Mesenchymal stem cell (in vitro differentiated cells and primary cell): ENCODE results near the gene SON.

Source experiments
- DNase-seq: peaks from one replicate; pipeline ENCODE4 v3.0.0-alpha.2; 2013
- H2AFZ ChIP-seq: one replicate; pipeline ENCODE4 v1.6.1; 2013; ENCODE audit warnings: low read depth, mild to moderate bottlenecking, control low read depth, inconsistent platforms, low read length, moderate library complexity
- H2AK5ac ChIP-seq: 2 replicates; pipeline ENCODE4 v1.6.1; 2013; ENCODE audit warnings: low read length, moderate library complexity, mild to moderate bottlenecking, inconsistent platforms; ENCODE audit not compliant: severe bottlenecking
- H2BK120ac ChIP-seq: one replicate; pipeline ENCODE4 v1.6.1; 2013; ENCODE audit warnings: low read depth, mild to moderate bottlenecking, inconsistent platforms, low read length, moderate library complexity
- H2BK12ac ChIP-seq, 2 experiments: one replicate each; pipeline ENCODE4 v1.6.1; 2013; ENCODE audit warnings: inconsistent platforms in 2 of 2, low read length in 2 of 2, mild to moderate bottlenecking in 2 of 2, moderate library complexity in 2 of 2, control low read depth in 1 of 2
- H2BK15ac ChIP-seq: one replicate; pipeline ENCODE4 v1.6.1; 2013; ENCODE audit warnings: mild to moderate bottlenecking, low read depth, inconsistent platforms; ENCODE audit not compliant: poor library complexity, severe bottlenecking
- H2BK5ac ChIP-seq: 2 replicates; pipeline ENCODE4 v1.6.1; 2013; ENCODE audit warnings: low read depth, mild to moderate bottlenecking, low read length, control low read depth, inconsistent platforms; ENCODE audit not compliant: poor library complexity, severe bottlenecking
- H3K14ac ChIP-seq, 2 experiments: one replicate each; pipeline ENCODE4 v1.6.1; 2013; ENCODE audit warnings: inconsistent platforms in 2 of 2, low read length in 2 of 2, control low read depth in 1 of 2, mild to moderate bottlenecking in 1 of 2, moderate library complexity in 1 of 2
- H3K18ac ChIP-seq, 2 experiments: one replicate each; pipeline ENCODE4 v1.6.1; 2013; ENCODE audit warnings: inconsistent platforms in 2 of 2, low read length in 2 of 2, control low read depth in 1 of 2, low read depth in 1 of 2, mild to moderate bottlenecking in 1 of 2
- H3K23ac ChIP-seq, 2 experiments: one replicate each; pipeline ENCODE4 v1.6.1; 2013; ENCODE audit warnings: inconsistent platforms in 2 of 2, low read length in 2 of 2, mild to moderate bottlenecking in 2 of 2, moderate library complexity in 2 of 2, control low read depth in 1 of 2
- H3K27ac ChIP-seq: 2 replicates; pipeline ENCODE4 v1.5.1; 2013; ENCODE audit warnings: mild to moderate bottlenecking, moderate library complexity, low read length, control low read depth, inconsistent platforms; ENCODE audit not compliant: poor library complexity, severe bottlenecking
- H3K27me3 ChIP-seq, 2 experiments: 2 replicates each; pipeline versions ENCODE4 v1.6.1 to v1.7.0; 2013; ENCODE audit warnings: low read length in 2 of 2, mild to moderate bottlenecking in 2 of 2, moderate library complexity in 2 of 2, control low read depth in 1 of 2, inconsistent platforms in 1 of 2; ENCODE audit not compliant: control insufficient read depth in 1 of 2, insufficient read depth in 1 of 2
- H3K36me3 ChIP-seq, 2 experiments: 2 replicates each; pipeline versions ENCODE4 v1.6.1 to v1.7.0; 2013; ENCODE audit warnings: low read length in 2 of 2, control low read depth in 1 of 2, inconsistent platforms in 1 of 2, low read depth in 1 of 2, mild to moderate bottlenecking in 1 of 2; ENCODE audit not compliant: insufficient read depth in 2 of 2, control insufficient read depth in 1 of 2
- H3K4ac ChIP-seq, 2 experiments: one replicate each; pipeline ENCODE4 v1.6.1; 2013; ENCODE audit warnings: inconsistent platforms in 2 of 2, low read length in 2 of 2, mild to moderate bottlenecking in 2 of 2, moderate library complexity in 2 of 2, control low read depth in 1 of 2, low read depth in 1 of 2
- H3K4me1 ChIP-seq: 2 replicates; pipeline ENCODE4 v1.6.1; 2013; ENCODE audit warnings: low read depth, low read length, control low read depth; ENCODE audit not compliant: control insufficient read depth, insufficient read depth
- H3K4me2 ChIP-seq: 2 replicates; pipeline ENCODE4 v1.6.1; 2013; ENCODE audit warnings: low read length, mild to moderate bottlenecking, inconsistent platforms; ENCODE audit not compliant: poor library complexity, severe bottlenecking
- H3K4me3 ChIP-seq, 2 experiments: 2 replicates each; pipeline versions ENCODE4 v1.5.1 to v1.7.0; 2013; ENCODE audit warnings: low read length in 2 of 2, mild to moderate bottlenecking in 2 of 2, control low read depth in 1 of 2, low read depth in 1 of 2; ENCODE audit not compliant: insufficient read depth in 1 of 2
- H3K79me1 ChIP-seq: replicated peaks from 2 replicates; pipeline ENCODE4 v1.6.1; 2013; ENCODE audit warnings: mild to moderate bottlenecking, control low read depth, low read length, inconsistent platforms; ENCODE audit not compliant: poor library complexity, severe bottlenecking
- H3K9ac ChIP-seq: 2 replicates; pipeline ENCODE4 v1.7.0; 2013; ENCODE audit warnings: mild to moderate bottlenecking, low read length, moderate library complexity
- H3K9me3 ChIP-seq: 2 replicates; pipeline ENCODE4 v1.7.0; 2013; ENCODE audit warnings: mild to moderate bottlenecking, low read length; ENCODE audit not compliant: control insufficient read depth
- H4K8ac ChIP-seq: one replicate; pipeline ENCODE4 v1.6.1; 2013; ENCODE audit warnings: inconsistent platforms, mild to moderate bottlenecking, low read length, moderate library complexity
- H4K91ac ChIP-seq: one replicate; pipeline ENCODE4 v1.6.1; 2013; ENCODE audit warnings: mild to moderate bottlenecking, low read length, inconsistent platforms
- WGBS: methylation state at CpG from one replicate; pipeline ENCODE4 v1.1.7; 2013; ENCODE audit warnings: mixed read lengths; 5-methylcytosine and 5-hydroxymethylcytosine counted together

The SON gene

GRCh38 chr21:33522297-33522952 is 20.4 kb upstream of the SON start:
- H2BK15ac ChIP-seq, result no peak overlapping the region
- 100% methylated on average over 1 of the region's 5 CpGs for WGBS

GRCh38 chr21:33522953-33523349 is 19.9 kb upstream of the SON start:
- H3K18ac ChIP-seq, result no peak overlapping the region
- no peak overlapping the region for H2BK120ac ChIP-seq
- no peaks in the 10 kb centered on the region for H3K9me3 ChIP-seq
- no peak for DNase-seq
- no peak overlapping the region for H3K4ac ChIP-seq
- H3K36me3 ChIP-seq, result peaks cover 29 to 77% of the 10 kb centered on the region in 2 experiments
- no peak overlapping the region for H3K23ac ChIP-seq
- H3K4me3 ChIP-seq, result no peak overlapping the region
- no peaks in the 10 kb centered on the region for H3K27me3 ChIP-seq
- no peak overlapping the region for H3K9ac ChIP-seq
- no peak overlapping the region for H2BK12ac ChIP-seq
- no peaks in the 10 kb centered on the region for H3K4me1 ChIP-seq
- H3K27ac ChIP-seq, result no peak overlapping the region
- no peak overlapping the region for H4K91ac ChIP-seq
- H2AK5ac ChIP-seq, result no peak overlapping the region
- no peak overlapping the region for H2BK5ac ChIP-seq
- no peak overlapping the region for H2AFZ ChIP-seq
- H2BK15ac ChIP-seq, result no peak overlapping the region
- H3K14ac ChIP-seq, result no peak overlapping the region
- no peak overlapping the region for H3K4me2 ChIP-seq
- 100% methylated on average over 1 of the region's 1 CpG for WGBS
- no peak overlapping the region for H4K8ac ChIP-seq
- H3K79me1 ChIP-seq, result peaks cover 3% of the 10 kb centered on the region

More at GRCh38 chr21:33522297-33522952, 20.4 kb upstream of the SON start:
- Histone ChIP-seq H3K4me1 (no peaks in the 10 kb centered on the region), H3K4ac (no peak overlapping the region), H3K9ac (no peak overlapping the region), H4K8ac (no peak overlapping the region), H3K4me3 (no peak overlapping the region), H3K14ac (no peak overlapping the region), H2BK120ac (no peak overlapping the region), H3K9me3 (no peaks in the 10 kb centered on the region), H3K18ac (no peak overlapping the region), H3K36me3 (peaks cover 26 to 77% of the 10 kb centered on the region in 2 experiments), H2BK12ac (no peak overlapping the region), H3K23ac (no peak overlapping the region), H2AFZ (no peak overlapping the region), H3K4me2 (no peak overlapping the region), H2BK5ac (no peak overlapping the region), H3K27ac (no peak overlapping the region), H4K91ac (no peak overlapping the region), H2AK5ac (no peak overlapping the region), H3K79me1 (peaks cover 3% of the 10 kb centered on the region), H3K27me3 (no peaks in the 10 kb centered on the region)
- no peak for DNase-seq

GRCh38 chr21:33531007-33531406 is 11.8 kb upstream of the SON start:
- H2AK5ac ChIP-seq, result no peak overlapping the region
- no peak for DNase-seq
- H3K4me3 ChIP-seq, result no peak overlapping the region
- no peak overlapping the region for H3K4me2 ChIP-seq
- no peak overlapping the region for H2BK15ac ChIP-seq
- no peaks in the 10 kb centered on the region for H3K27me3 ChIP-seq
- no peak overlapping the region for H2AFZ ChIP-seq
- peaks cover 21% of the 10 kb centered on the region for H3K79me1 ChIP-seq
- H3K23ac ChIP-seq, result no peak overlapping the region
- H3K4me1 ChIP-seq, result no peaks in the 10 kb centered on the region
- H3K9me3 ChIP-seq, result no peaks in the 10 kb centered on the region
- no peak overlapping the region for H3K4ac ChIP-seq
- H3K14ac ChIP-seq, result no peak overlapping the region
- H3K9ac ChIP-seq, result no peak overlapping the region
- H3K36me3 ChIP-seq, result peaks cover 42 to 97% of the 10 kb centered on the region in 2 experiments
- H2BK120ac ChIP-seq, result no peak overlapping the region
- no peak overlapping the region for H3K27ac ChIP-seq
- no CpG with 5 or more reads among the region's 3 CpGs for WGBS
- H2BK12ac ChIP-seq, result no peak overlapping the region
- no peak overlapping the region for H3K18ac ChIP-seq
- H4K91ac ChIP-seq, result no peak overlapping the region
- H4K8ac ChIP-seq, result no peak overlapping the region
- H2BK5ac ChIP-seq, result no peak overlapping the region

- no peak overlapping the region for H3K23ac ChIP-seq
- no peak overlapping the region for H3K4me3 ChIP-seq
- no peak overlapping the region for H2BK120ac ChIP-seq
- no peaks in the 10 kb centered on the region for H3K9me3 ChIP-seq
- peaks cover 24% of the 10 kb centered on the region for H3K79me1 ChIP-seq
- H3K27me3 ChIP-seq, result no peaks in the 10 kb centered on the region
- no peak overlapping the region for H2AK5ac ChIP-seq
- no peak overlapping the region for H3K14ac ChIP-seq
- H3K4me1 ChIP-seq, result peaks cover 3% of the 10 kb centered on the region
- no peak overlapping the region for H2BK12ac ChIP-seq
- H3K18ac ChIP-seq, result no peak overlapping the region
- H3K4ac ChIP-seq, result no peak overlapping the region
- H3K9ac ChIP-seq, result no peak overlapping the region
- peaks cover 27 to 67% of the 10 kb centered on the region in 2 experiments for H3K36me3 ChIP-seq
- H3K4me2 ChIP-seq, result no peak overlapping the region
- WGBS, result no CpG with 5 or more reads among the region's 2 CpGs
- H2BK5ac ChIP-seq, result no peak overlapping the region
- no peak overlapping the region for H4K91ac ChIP-seq
- DNase-seq, result no peak
- H4K8ac ChIP-seq, result no peak overlapping the region
- no peak overlapping the region for H3K27ac ChIP-seq
- no peak overlapping the region for H2BK15ac ChIP-seq
- H2AFZ ChIP-seq, result no peak overlapping the region
These were observed 5.6 kb upstream of the SON start for GRCh38 chr21:33537212-33537611.
